SK-N-SH treated with all-trans-retinoic acid at 6 μM for 48 hours (cell line): Measurements from ENCODE around the gene MAPK8IP3.

ENCODE experiments used
- ATAC-seq: fragments of 200-7000 bp; cut with Tn5 transposase; 3 replicates; pipeline ENCODE4 v1.9.1; 2020; ENCODE audit warnings: mild to moderate bottlenecking, moderate library complexity
- ARNTL ChIP-seq: fragments of 450-650 bp; formaldehyde crosslinking; IDR thresholded peaks from 2 replicates; pipeline ENCODE4 v1.5.0; 2020; ENCODE audit warnings: low read depth, mild to moderate bottlenecking, moderate library complexity, borderline replicate concordance
- BACH2 ChIP-seq: fragments of 250-450 bp; sonication (Bioruptor Pico); IDR thresholded peaks from 2 replicates; pipeline ENCODE4 v1.9.0; 2021; ENCODE audit warnings: mild to moderate bottlenecking, borderline replicate concordance
- CREB5 ChIP-seq: fragments of 250-450 bp; sonication (Bioruptor Pico); IDR thresholded peaks from 2 replicates; pipeline ENCODE4 v1.5.1; 2020; ENCODE audit warnings: low read depth, mild to moderate bottlenecking, moderate library complexity
- CSDC2 ChIP-seq: fragments of 250-450 bp; sonication (Bioruptor Pico); IDR thresholded peaks from 2 replicates; pipeline ENCODE4 v1.5.0; 2020; ENCODE audit warnings: mild to moderate bottlenecking, moderate library complexity
- ESRRG ChIP-seq: fragments of 250-450 bp; sonication (Bioruptor Pico); IDR thresholded peaks from 2 replicates; pipeline ENCODE4 v1.6.1; 2021; ENCODE audit warnings: mild to moderate bottlenecking
- GLIS3 ChIP-seq: fragments of 250-450 bp; sonication (Bioruptor Pico); IDR thresholded peaks from 2 replicates; pipeline ENCODE4 v1.5.0; 2020; ENCODE audit warnings: mild to moderate bottlenecking, moderate library complexity
- ISL1 ChIP-seq: fragments of 250-450 bp; sonication (Bioruptor Pico); IDR thresholded peaks from 2 replicates; pipeline ENCODE4 v2.1.2; 2022; ENCODE audit warnings: mild to moderate bottlenecking, moderate library complexity
- PATZ1 ChIP-seq: fragments of 250-450 bp; sonication (Bioruptor Pico); IDR thresholded peaks from 2 replicates; pipeline ENCODE4 v1.8.0; 2020; ENCODE audit warnings: mild to moderate bottlenecking, moderate library complexity, borderline replicate concordance
- POU6F1 ChIP-seq: fragments of 250-450 bp; sonication (Bioruptor Pico); IDR thresholded peaks from 2 replicates; pipeline ENCODE4 v1.8.0; 2021; ENCODE audit warnings: low read depth, mild to moderate bottlenecking, moderate library complexity, borderline replicate concordance
- RARB ChIP-seq: fragments of 250-450 bp; sonication (Bioruptor Pico); IDR thresholded peaks from 2 replicates; pipeline ENCODE4 v1.8.0; 2021; ENCODE audit warnings: mild to moderate bottlenecking, moderate library complexity
- SNAI2 ChIP-seq: fragments of 250-450 bp; sonication (Bioruptor Pico); IDR thresholded peaks from 2 replicates; pipeline ENCODE4 v1.5.0; 2020; ENCODE audit warnings: mild to moderate bottlenecking, moderate library complexity
- TCF4 ChIP-seq: fragments of 250-450 bp; sonication (Bioruptor Pico); IDR thresholded peaks from 2 replicates; pipeline ENCODE4 v1.8.0; 2021; ENCODE audit warnings: mild to moderate bottlenecking, moderate library complexity, borderline replicate concordance
- TOX ChIP-seq: fragments of 250-450 bp; sonication (Bioruptor Pico); IDR thresholded peaks from 2 replicates; pipeline ENCODE4 v1.8.0; 2021; ENCODE audit warnings: mild to moderate bottlenecking, moderate library complexity, borderline replicate concordance
- TSHZ2 ChIP-seq: fragments of 250-450 bp; sonication (Bioruptor Pico); IDR thresholded peaks from 2 replicates; pipeline ENCODE4 v1.5.0; 2020; ENCODE audit warnings: mild to moderate bottlenecking, moderate library complexity
- ZC3H10 ChIP-seq: fragments of 250-450 bp; sonication (Bioruptor Pico); IDR thresholded peaks from 2 replicates; pipeline ENCODE4 v1.5.1; 2021; ENCODE audit warnings: mild to moderate bottlenecking, moderate library complexity
- ZFP3 ChIP-seq: fragments of 250-450 bp; sonication (Bioruptor Pico); IDR thresholded peaks from 2 replicates; pipeline ENCODE4 v1.5.0; 2020; ENCODE audit warnings: mild to moderate bottlenecking, moderate library complexity
- ZFP30 ChIP-seq: fragments of 450-650 bp; formaldehyde crosslinking; IDR thresholded peaks from 2 replicates; pipeline ENCODE4 v1.5.0; 2022; ENCODE audit warnings: mild to moderate bottlenecking, moderate library complexity
- ZNF565 ChIP-seq: fragments of 450-650 bp; formaldehyde crosslinking; conservative IDR thresholded peaks from 2 replicates; pipeline ENCODE4 v1.5.0; 2020; ENCODE audit warnings: low read depth, mild to moderate bottlenecking, moderate library complexity
- ZNF70 ChIP-seq: fragments of 450-650 bp; formaldehyde crosslinking; IDR thresholded peaks from 2 replicates; pipeline ENCODE4 v1.5.0; 2020; ENCODE audit warnings: mild to moderate bottlenecking, moderate library complexity
- ZNF8 ChIP-seq: fragments of 450-650 bp; formaldehyde crosslinking; IDR thresholded peaks from 2 replicates; pipeline ENCODE4 v1.5.0; 2020; ENCODE audit warnings: mild to moderate bottlenecking, moderate library complexity

Gene MAPK8IP3

GRCh38 chr16:1764971-1765370, 59.0 kb downstream of the MAPK8IP3 start (continued):
- no peak for TF ChIP-seq PATZ1 (CRISPR knock-in tag)

- ATAC-seq: no peak
- TF ChIP-seq ZFP3 (CRISPR knock-in tag) (no peak), ZC3H10 (no peak), SNAI2 (CRISPR knock-in tag) (no peak), BACH2 (no peak), TCF4 (no peak), GLIS3 (CRISPR knock-in tag) (no peak), ZNF8 (CRISPR knock-in tag) (no peak), ISL1 (CRISPR knock-in tag) (no peak), ESRRG (no peak), CREB5 (CRISPR knock-in tag) (no peak)
- TF ChIP-seq, all 23 proteins: peak for 0
These were observed 59.8 kb downstream of the MAPK8IP3 start for GRCh38 chr16:1765826-1766225.

- ATAC-seq: no peak
- no peak for TF ChIP-seq CSDC2 (CRISPR knock-in tag)
- no peak for TF ChIP-seq ZNF8 (CRISPR knock-in tag)
- no peak for TF ChIP-seq ZC3H10
- no peak for TF ChIP-seq BACH2
- no peak for TF ChIP-seq PATZ1 (CRISPR knock-in tag)
- no peak for TF ChIP-seq ZNF565
- no peak for TF ChIP-seq TOX (CRISPR knock-in tag)
- TF ChIP-seq TCF4: no peak
- no peak for TF ChIP-seq ISL1 (CRISPR knock-in tag)
- no peak for TF ChIP-seq TSHZ2
- no peak for TF ChIP-seq ARNTL (CRISPR knock-in tag)
- no peak for TF ChIP-seq GLIS3 (CRISPR knock-in tag)
- TF ChIP-seq ESRRG: no peak
- TF ChIP-seq ZFP30 (CRISPR knock-in tag): no peak
- TF ChIP-seq RARB (CRISPR knock-in tag): no peak
- no peak for TF ChIP-seq SNAI2 (CRISPR knock-in tag)
- no peak for TF ChIP-seq ZNF70 (CRISPR knock-in tag)
- no peak for TF ChIP-seq POU6F1
- TF ChIP-seq, all 23 proteins: peak for 0
These were observed 60.2 kb downstream of the MAPK8IP3 start for GRCh38 chr16:1766231-1766630.

- TF ChIP-seq ZNF70 (CRISPR knock-in tag) (no peak), POU6F1 (no peak), ZNF8 (CRISPR knock-in tag) (no peak), ESRRG (no peak), GLIS3 (CRISPR knock-in tag) (no peak)
- no peak for ATAC-seq
These were observed 60.7 kb downstream of the MAPK8IP3 start for GRCh38 chr16:1766701-1767100.
